H1 (cell line): ENCODE data around the gene ZNF48. TPM values are rescaled to one million over a fixed set of nuclear protein-coding genes. Genes with fewer than 3 reads are reported as not detected.

Source experiments
- CTCF ChIA-PET: fragments of 300-600 bp; sonication (Branson Sonifier 250); formaldehyde crosslinking; loops from one replicate; lab custom pipeline; 2021; ENCODE audit not compliant: partially characterized antibody; lab: Charles Lee
- POLR2A ChIA-PET: fragments of 300-600 bp; sonication (Branson Sonifier 250); formaldehyde crosslinking; loops from one replicate; lab custom pipeline; 2021; ENCODE audit warnings: inconsistent platforms; ENCODE audit not compliant: partially characterized antibody; lab: Charles Lee
- DNase-seq, 2 experiments: peaks; one replicate each; pipeline versions ENCODE4 v3.0.0 to v3.0.0-alpha.2; 2010 to 2022; ENCODE audit warnings: low spot score in 2 of 2, low read depth in 1 of 2, mixed read lengths in 1 of 2
- FAIRE-seq: peaks from 2 replicates; lab custom pipeline; 2011; peaks lifted over from hg19 to GRCh38; lab: Jason Lieb, UNC
- H2AFZ ChIP-seq: 2 replicates; pipeline ENCODE4 v1.8.1; 2012; ENCODE audit warnings: low read length, inconsistent platforms
- H2AK5ac ChIP-seq: 2 replicates; pipeline ENCODE4 v1.6.1; 2013; ENCODE audit warnings: low read depth, low read length
- H2BK120ac ChIP-seq: replicated peaks from 2 replicates; pipeline ENCODE3; 2013; ENCODE audit warnings: low read depth, low read length, inconsistent platforms
- H2BK12ac ChIP-seq: 2 replicates; pipeline ENCODE4 v1.6.1; 2013; ENCODE audit warnings: low read depth, low read length
- H2BK15ac ChIP-seq: 2 replicates; pipeline ENCODE4 v1.6.1; 2013; ENCODE audit warnings: low read length
- H2BK20ac ChIP-seq: 2 replicates; pipeline ENCODE4 v1.6.1; 2013; ENCODE audit warnings: low read length
- H2BK5ac ChIP-seq: 2 replicates; pipeline ENCODE4 v1.6.1; 2013; ENCODE audit warnings: low read depth, low read length
- H3K14ac ChIP-seq: 2 replicates; pipeline ENCODE4 v1.6.1; 2013; ENCODE audit warnings: inconsistent platforms; ENCODE audit not compliant: insufficient read length
- H3K18ac ChIP-seq: 2 replicates; pipeline ENCODE4 v1.6.1; 2013; ENCODE audit warnings: low read length; ENCODE audit errors: extremely low read depth
- H3K23ac ChIP-seq: 2 replicates; pipeline ENCODE4 v1.6.1; 2013; ENCODE audit warnings: inconsistent platforms; ENCODE audit not compliant: insufficient read length
- H3K23me2 ChIP-seq: 2 replicates; pipeline ENCODE4 v1.6.1; 2013; ENCODE audit warnings: low read depth, low read length
- H3K27ac ChIP-seq: 2 replicates; pipeline ENCODE4 v1.6.1; 2011; ENCODE audit warnings: low read depth, low read length, inconsistent platforms
- H3K27me3 ChIP-seq, 4 experiments: replicated peaks in 1 of 4; 1 replicate in 1 of 4; 2 replicates in 3 of 4; pipeline versions ENCODE4 v1.6.1 to v1.8.1; 2011 to 2013; ENCODE audit warnings: low read length in 3 of 4, mild to moderate bottlenecking in 3 of 4, inconsistent platforms in 2 of 4, mixed read lengths in 2 of 4, moderate library complexity in 1 of 4; ENCODE audit not compliant: control insufficient read depth in 3 of 4, insufficient read depth in 3 of 4; ENCODE audit errors: extremely low read depth in 1 of 4
- H3K36me3 ChIP-seq, 4 experiments: 2 replicates each; pipeline versions ENCODE4 v1.6.1 to v1.8.1; 2011 to 2013; ENCODE audit warnings: mild to moderate bottlenecking in 4 of 4, low read length in 3 of 4, moderate library complexity in 2 of 4, control low read depth in 1 of 4, inconsistent platforms in 1 of 4; ENCODE audit not compliant: insufficient read depth in 4 of 4, control insufficient read depth in 2 of 4
- H3K4ac ChIP-seq: replicated peaks from 2 replicates; pipeline ENCODE3; 2013; ENCODE audit warnings: low read length, low read depth, mixed read lengths, inconsistent platforms; ENCODE audit not compliant: insufficient read length
- H3K4me1 ChIP-seq, 4 experiments: replicated peaks in 1 of 4; 1 replicate in 1 of 4; 2 replicates in 3 of 4; pipeline versions ENCODE4 v1.6.1 to v1.8.1; 2011 to 2013; ENCODE audit warnings: low read length in 3 of 4, inconsistent platforms in 2 of 4, mixed read lengths in 1 of 4; ENCODE audit not compliant: insufficient read depth in 4 of 4, control insufficient read depth in 3 of 4
- H3K4me2 ChIP-seq, 2 experiments: 2 replicates each; pipeline versions ENCODE4 v1.6.1 to v1.8.1; 2011 to 2013; ENCODE audit warnings: low read depth in 2 of 2, low read length in 2 of 2, control low read depth in 1 of 2, inconsistent platforms in 1 of 2, mild to moderate bottlenecking in 1 of 2; ENCODE audit not compliant: insufficient read depth in 1 of 2
- H3K4me3 ChIP-seq, 4 experiments: fragments of 200-600, 300-600 bp in 1 of 4; sonication (generic), shearing (Covaris generic), sonication (Bioruptor Twin) in 1 of 4; 2 replicates each; pipeline versions ENCODE4 v1.5.1 to v1.8.1; 2011 to 2016; ENCODE audit warnings: low read length in 4 of 4, low read depth in 3 of 4, control low read depth in 2 of 4, inconsistent platforms in 2 of 4, mild to moderate bottlenecking in 2 of 4, mixed read lengths in 1 of 4, moderate library complexity in 1 of 4; ENCODE audit not compliant: insufficient read depth in 2 of 4; ENCODE audit errors: extremely low read depth in 1 of 4
- H3K56ac ChIP-seq: replicated peaks from 2 replicates; pipeline ENCODE3; 2013; ENCODE audit warnings: low read depth, mild to moderate bottlenecking, mixed read lengths, low read length, inconsistent platforms; ENCODE audit not compliant: insufficient read length
- H3K79me1 ChIP-seq: 2 replicates; pipeline ENCODE4 v1.6.1; 2013; ENCODE audit warnings: low read depth, low read length, control low read depth
- H3K79me2 ChIP-seq, 2 experiments: 2 replicates each; pipeline versions ENCODE4 v1.6.1 to v1.8.1; 2012 to 2013; ENCODE audit warnings: low read length in 2 of 2, mild to moderate bottlenecking in 2 of 2, inconsistent platforms in 1 of 2; ENCODE audit not compliant: insufficient read depth in 2 of 2, control insufficient read depth in 1 of 2
- H3K9ac ChIP-seq, 4 experiments: replicated peaks in 1 of 4; 1 replicate in 1 of 4; 2 replicates in 3 of 4; pipeline versions ENCODE4 v1.6.1 to v1.8.1; 2011 to 2013; ENCODE audit warnings: low read depth in 3 of 4, low read length in 3 of 4, control low read depth in 2 of 4, mild to moderate bottlenecking in 2 of 4, moderate library complexity in 2 of 4, inconsistent platforms in 1 of 4; ENCODE audit errors: extremely low read depth in 1 of 4
- H3K9me3 ChIP-seq, 2 experiments: 2 replicates each; pipeline versions ENCODE4 v1.6.1 to v1.8.1; 2012 to 2013; ENCODE audit warnings: mild to moderate bottlenecking in 2 of 2, moderate library complexity in 2 of 2, control low read depth in 1 of 2, inconsistent platforms in 1 of 2, low read depth in 1 of 2, low read length in 1 of 2, mixed read lengths in 1 of 2; ENCODE audit not compliant: insufficient read depth in 2 of 2
- H4K20me1 ChIP-seq, 2 experiments: replicated peaks in 1 of 2; 2 replicates each; pipeline versions ENCODE3 to v1.8.1; 2011 to 2013; ENCODE audit warnings: inconsistent platforms in 2 of 2, low read length in 2 of 2, mild to moderate bottlenecking in 1 of 2; ENCODE audit not compliant: insufficient read depth in 2 of 2, control insufficient read depth in 1 of 2
- H4K5ac ChIP-seq: 2 replicates; pipeline ENCODE4 v1.6.1; 2013; ENCODE audit warnings: low read length, low read depth, mixed read lengths, inconsistent platforms; ENCODE audit not compliant: insufficient read length
- H4K8ac ChIP-seq: 2 replicates; pipeline ENCODE4 v1.8.0; 2013; ENCODE audit warnings: mild to moderate bottlenecking, moderate library complexity, low read length, inconsistent platforms; ENCODE audit not compliant: insufficient read depth; ENCODE audit errors: extremely low read depth
- H4K91ac ChIP-seq: replicated peaks from 2 replicates; pipeline ENCODE3; 2013; ENCODE audit warnings: low read length, mixed read lengths, inconsistent platforms; ENCODE audit not compliant: insufficient read length
- ATF2 ChIP-seq: IDR thresholded peaks from 2 replicates; pipeline ENCODE4 v1.6.1; 2012; ENCODE audit warnings: low read length, inconsistent platforms
- ATF3 ChIP-seq: IDR thresholded peaks from 2 replicates; pipeline ENCODE4 v1.6.1; 2011; ENCODE audit warnings: low read depth, mild to moderate bottlenecking, low read length; ENCODE audit not compliant: insufficient read depth
- BCL11A ChIP-seq, 2 experiments: IDR thresholded peaks; one replicate each; pipeline ENCODE4 v1.6.1; 2011; ENCODE audit warnings: low read depth in 2 of 2, low read length in 2 of 2, mild to moderate bottlenecking in 2 of 2
- CHD1 ChIP-seq: IDR thresholded peaks from 2 replicates; pipeline ENCODE4 v1.6.1; 2012; ENCODE audit warnings: low read depth, low read length, improper control_type of control experiment
- JUN ChIP-seq: IDR thresholded peaks from 2 replicates; pipeline ENCODE4 v1.6.1; 2011; ENCODE audit warnings: low read depth, mild to moderate bottlenecking, improper control_type of control experiment, low read length
- MAFK ChIP-seq: IDR thresholded peaks from 2 replicates; pipeline ENCODE4 v1.6.1; 2012; ENCODE audit warnings: low read depth, mild to moderate bottlenecking, improper control_type of control experiment, low read length
- MAX ChIP-seq: IDR thresholded peaks from 2 replicates; pipeline ENCODE4 v1.6.1; 2012; ENCODE audit warnings: inconsistent platforms
- RBBP5 ChIP-seq: IDR thresholded peaks from 2 replicates; pipeline ENCODE4 v1.7.1; 2012; ENCODE audit warnings: low read depth, mild to moderate bottlenecking, inconsistent platforms, low read length, moderate library complexity, borderline replicate concordance
- SAP30 ChIP-seq: fragments of 300-600 bp; sonication (generic); IDR thresholded peaks from 2 replicates; pipeline ENCODE4 v1.7.1; 2012; ENCODE audit warnings: low read length, moderate library complexity, mild to moderate bottlenecking, inconsistent platforms; ENCODE audit not compliant: insufficient read depth, insufficient replicate concordance
- TAF7 ChIP-seq: optimal IDR thresholded peaks from 2 replicates; pipeline ENCODE3; 2011; ENCODE audit warnings: low read depth, mild to moderate bottlenecking, inconsistent platforms, low read length, moderate library complexity, borderline replicate concordance
- TEAD4 ChIP-seq: IDR thresholded peaks from 2 replicates; pipeline ENCODE4 v1.6.1; 2012; ENCODE audit warnings: low read depth, low read length, inconsistent platforms, mixed read lengths
- WGBS, 2 experiments: shearing (Covaris generic) in 1 of 2; methylation state at CpG; one replicate each; pipeline versions ENCODE4 v1.1.6 to v1.1.7; 2013 to 2015; ENCODE audit warnings: low lambda C conversion rate in 2 of 2, mixed read lengths in 2 of 2, inconsistent platforms in 1 of 2, low coverage in 1 of 2, missing lambda C conversion rate in 1 of 2; ENCODE audit not compliant: insufficient replicate concordance in 2 of 2, insufficient coverage in 1 of 2, insufficient read length in 1 of 2; ENCODE audit errors: extremely low coverage in 1 of 2, missing lambda C conversion rate in 1 of 2; 5-methylcytosine and 5-hydroxymethylcytosine counted together
- polyA plus RNA-seq, 7 experiments: library from polyadenylated mRNA; depleted of rRNA in 3 of 7; stranded (reverse) in 5 of 7; unstranded in 2 of 7; fragments of >200 nt in 5 of 7; fragments of 200-250 nt in 2 of 7; gene quantifications; 1 replicate in 5 of 7; 2 replicates in 1 of 7; 4 replicates in 1 of 7; pipeline versions ENCODE4 v1.2.1 to v1.2.3, GENCODE V29; 2011 to 2013; ENCODE audit warnings: missing spikeins in 2 of 7, mixed read lengths in 2 of 7
- total RNA-seq: library from RNA; stranded (reverse); fragmentation: NEBNext Ultra II Directional; extraction: Animal tissue kit (Norgen Biotek cat#: 25700); gene quantifications from 2 replicates; pipeline ENCODE4 v1.2.1, GENCODE V29; 2021

Gene ZNF48
- total and polyA plus RNA-seq, 2 of the 8 experiments (the other 6 are each of a cell fraction or from before 2014, with no cell fraction given): 30.4 to 41.2 TPM

- Histone ChIP-seq H2AFZ (no peak overlapping the region), H2BK120ac (no peak overlapping the region), H2BK5ac (no peak overlapping the region), H3K23me2 (peaks cover 10% of the 10 kb centered on the region), H3K79me2 (peaks cover 0 to 14% of the 10 kb centered on the region in 2 experiments; a peak in 2 of 4 replicates), H3K9ac (no peak overlapping the region), H3K27me3 (no peaks in the 10 kb centered on the region), H4K91ac (no peak overlapping the region), H4K8ac (no peak overlapping the region), H3K36me3 (peaks cover 11 to 37% (median 30%) of the 10 kb centered on the region in 4 experiments), H3K79me1 (no peaks in the 10 kb centered on the region; the same call in 1 of the 2 replicates), H3K56ac (no peak overlapping the region), H3K23ac (no peak overlapping the region), H2BK20ac (no peak overlapping the region), H3K18ac (no peak overlapping the region), H3K14ac (no peak overlapping the region), H3K4me1 (peaks cover 0 to 9% (median 4%) of the 10 kb centered on the region in 4 experiments; a peak in 5 of 7 replicates), H3K4ac (no peak overlapping the region), H4K20me1 (peaks cover 0 to 3% of the 10 kb centered on the region in 2 experiments), H3K27ac (no peak overlapping the region), H2BK12ac (no peak overlapping the region), H3K9me3 (no peaks in the 10 kb centered on the region), H3K4me2 (no peak overlapping the region), H2BK15ac (no peak overlapping the region), H4K5ac (no peak overlapping the region), H3K4me3 (no peak overlapping the region), H2AK5ac (no peak overlapping the region)
- 94% methylated on average over 15 of the region's 15 CpGs; no CpG with 5 or more reads in 1 of the 2 experiments for WGBS, 2 experiments
- CTCF ChIA-PET: interaction anchor here (0.9 to 1.0 kb wide), 2 partner anchors 9 to 59 kb away, joined by 3 read pairs; no protein-coding TSS in a partner anchor
- DNase-seq (no peak), FAIRE-seq (no peak)
- POLR2A ChIA-PET: interaction anchor here (1.1 to 1.2 kb wide), 2 partner anchors 20 to 32 kb away, joined by 3 to 4 read pairs; partner anchors contain the start of gene SEPTIN1
- no peak for TF ChIP-seq ATF3
- no peak for TF ChIP-seq MAX
- TF ChIP-seq ATF2: no peak
- no peak for TF ChIP-seq BCL11A (IDR thresholded peaks at IDR 0.05; ENCODE audit: low read depth in 2 of 2, low read length in 2 of 2)
- no peak for TF ChIP-seq TAF7
- no peak for TF ChIP-seq RBBP5
- no peak for TF ChIP-seq CHD1
- TF ChIP-seq SAP30: no peak
- no peak for TF ChIP-seq TEAD4
- no peak for TF ChIP-seq MAFK
- no peak for TF ChIP-seq JUN
Measured at GRCh38 chr16:30351001-30351441, 44.2 kb upstream of the ZNF48 start.
